Kidney (tissue), 14 donors: Measurements from ENCODE around the gene PCF11. TPM values are rescaled to one million over a fixed set of nuclear protein-coding genes. Genes with fewer than 3 reads are reported as not detected.

Experiments used
- DNase-seq, 5 donors: peaks; one replicate each; pipeline ENCODE4 v3.0.0-alpha.2; 2013 to 2020
- FAIRE-seq: peaks from 2 replicates; lab custom pipeline; 2012; peaks lifted over from hg19 to GRCh38; lab: Jason Lieb, UNC
- H3K27ac ChIP-seq, 2 donors: one replicate each; pipeline ENCODE4 v1.7.0; 2013; ENCODE audit warnings: low read depth in 2 of 2, low read length in 2 of 2, inconsistent platforms in 1 of 2
- H3K27me3 ChIP-seq: one replicate; pipeline ENCODE4 v1.7.1; 2013; ENCODE audit warnings: low read length, inconsistent platforms; ENCODE audit not compliant: control insufficient read depth, insufficient read depth
- H3K36me3 ChIP-seq, 3 donors: one replicate each; pipeline versions ENCODE4 v1.7.0 to v1.7.1; 2013; ENCODE audit warnings: low read length in 3 of 3, control low read depth in 1 of 3, inconsistent platforms in 1 of 3; ENCODE audit not compliant: insufficient read depth in 3 of 3, control insufficient read depth in 2 of 3
- H3K4me1 ChIP-seq, 3 donors: one replicate each; pipeline versions ENCODE4 v1.7.0 to v1.7.1; 2013; ENCODE audit warnings: low read length in 3 of 3, inconsistent platforms in 1 of 3, low read depth in 1 of 3; ENCODE audit not compliant: control insufficient read depth in 2 of 3, insufficient read depth in 2 of 3
- H3K4me3 ChIP-seq, 3 donors: one replicate each; pipeline versions ENCODE4 v1.7.0 to v1.8.1; 2013; ENCODE audit warnings: low read length in 3 of 3, control low read depth in 1 of 3, inconsistent platforms in 1 of 3
- H3K9ac ChIP-seq, 3 donors: one replicate each; pipeline versions ENCODE4 v1.7.0 to v1.7.1; 2013; ENCODE audit warnings: low read length in 3 of 3, control low read depth in 1 of 3, inconsistent platforms in 1 of 3
- H3K9me3 ChIP-seq, 3 donors: one replicate each; pipeline versions ENCODE4 v1.7.0 to v1.7.1; 2013; ENCODE audit warnings: low read length in 3 of 3, control low read depth in 1 of 3, inconsistent platforms in 1 of 3; ENCODE audit not compliant: control insufficient read depth in 2 of 3, insufficient read depth in 1 of 3
- intact Hi-C: fragments of 100-400 bp; cut with DNase I; formaldehyde crosslinking; loops from one replicate; pipeline ENCODE4 v1.11.1; 2022
- polyA plus RNA-seq: library from polyadenylated mRNA; stranded (reverse); fragments of 350-450 nt; fragmentation: Illumina TruSeq; extraction: RNeasy Lipid Tissue Mini Kit (QIAGEN cat#74804); gene quantifications from one replicate; pipeline ENCODE4 v1.2.3, GENCODE V29; 2014; ENCODE audit warnings: low read depth, low replicate concordance; ENCODE audit not compliant: insufficient read depth
- total RNA-seq: library from RNA; stranded (reverse); fragmentation: NEBNext Ultra II Directional; extraction: Animal tissue kit (Norgen Biotek cat#: 25700); gene quantifications from one replicate; pipeline ENCODE4 v1.2.1, GENCODE V29; 2021
- TF ChIP-seq, protein P1 (sequence below): IDR thresholded peaks from 3 replicates; pipeline ENCODE4 v1.5.1; 2012; ENCODE audit warnings: mild to moderate bottlenecking, moderate library complexity, borderline replicate concordance; ENCODE audit not compliant: insufficient read depth; ENCODE audit errors: extremely low read depth
- donor health status: control.
- donor health status: control.
- donor health status: control.
- donor health status: control.
- donor health status: control.
- donor health status: DM: yes; HTN: yes; CAD: no.
- donor health status: Normal renal cell carcinoma (clear cell type).

Gene PCF11
- total and polyA plus RNA-seq, 2 donors from 2014 or later: 19.3 to 61.2 TPM

DNA sequence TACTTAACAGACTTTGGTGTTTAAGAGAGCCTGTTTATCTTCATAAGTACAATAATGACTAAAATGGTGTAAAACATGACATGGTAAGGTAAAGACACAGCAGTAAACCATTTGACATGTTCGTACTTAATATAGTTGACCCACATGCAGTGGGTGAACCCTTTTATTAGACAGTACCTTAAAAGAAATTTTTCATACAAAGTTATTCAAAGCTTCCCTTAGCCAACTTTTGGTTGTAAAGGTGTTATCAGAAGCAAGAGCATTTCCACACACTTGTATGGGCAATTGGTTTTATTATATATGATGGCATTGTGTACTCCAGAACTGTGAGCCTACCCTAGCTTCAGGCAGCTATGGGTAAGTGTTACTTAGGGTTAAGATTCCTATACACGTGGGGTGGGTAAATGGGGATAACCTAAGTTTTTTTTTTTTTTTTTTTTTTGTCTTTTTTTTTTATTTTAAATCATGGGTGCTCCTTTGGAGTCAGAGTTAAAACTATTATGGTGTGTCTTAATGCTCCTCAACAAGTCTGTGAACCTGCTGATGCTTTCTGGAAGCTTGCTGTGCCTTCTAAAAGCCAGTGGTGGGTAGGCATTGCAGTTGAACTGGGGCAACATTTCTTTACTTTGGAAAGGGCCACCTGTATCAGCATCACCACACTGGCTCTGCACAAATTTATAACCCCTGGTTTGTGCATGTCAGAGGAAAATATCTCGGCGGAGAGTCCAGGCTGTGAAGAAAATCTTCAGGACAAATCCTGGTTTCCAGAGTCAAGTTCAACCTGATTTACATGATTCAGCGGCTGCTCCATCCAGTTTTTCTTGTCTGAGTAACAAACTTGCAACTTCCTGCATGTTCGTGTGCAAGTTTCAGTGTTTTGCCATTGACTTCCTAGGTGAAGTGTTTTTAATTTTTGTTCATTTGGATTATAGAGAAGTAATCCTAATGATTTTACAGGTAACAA, 3.3 kb downstream of the PCF11 start:
- intact Hi-C loops: no loop called here
- peak in 2 of 5 donors; percentile 37 to 59 for DNase-seq
- no peak for FAIRE-seq
- Histone ChIP-seq H3K4me3 (peak overlapping the region; percentile 89 to 98 (median 90)), H3K36me3 (peaks cover 0 to 5% (median 3%) of the 10 kb centered on the region in 3 donors), H3K4me1 (peaks cover 3 to 9% (median 8%) of the 10 kb centered on the region in 3 donors), H3K9ac (peak overlapping the region; percentile 15 to 100 (median 96)), H3K9me3 (no peaks in the 10 kb centered on the region), H3K27me3 (no peaks in the 10 kb centered on the region), H3K27ac (peak overlapping the region; percentile 35 to 99)
- TF ChIP-seq, protein P1, sequence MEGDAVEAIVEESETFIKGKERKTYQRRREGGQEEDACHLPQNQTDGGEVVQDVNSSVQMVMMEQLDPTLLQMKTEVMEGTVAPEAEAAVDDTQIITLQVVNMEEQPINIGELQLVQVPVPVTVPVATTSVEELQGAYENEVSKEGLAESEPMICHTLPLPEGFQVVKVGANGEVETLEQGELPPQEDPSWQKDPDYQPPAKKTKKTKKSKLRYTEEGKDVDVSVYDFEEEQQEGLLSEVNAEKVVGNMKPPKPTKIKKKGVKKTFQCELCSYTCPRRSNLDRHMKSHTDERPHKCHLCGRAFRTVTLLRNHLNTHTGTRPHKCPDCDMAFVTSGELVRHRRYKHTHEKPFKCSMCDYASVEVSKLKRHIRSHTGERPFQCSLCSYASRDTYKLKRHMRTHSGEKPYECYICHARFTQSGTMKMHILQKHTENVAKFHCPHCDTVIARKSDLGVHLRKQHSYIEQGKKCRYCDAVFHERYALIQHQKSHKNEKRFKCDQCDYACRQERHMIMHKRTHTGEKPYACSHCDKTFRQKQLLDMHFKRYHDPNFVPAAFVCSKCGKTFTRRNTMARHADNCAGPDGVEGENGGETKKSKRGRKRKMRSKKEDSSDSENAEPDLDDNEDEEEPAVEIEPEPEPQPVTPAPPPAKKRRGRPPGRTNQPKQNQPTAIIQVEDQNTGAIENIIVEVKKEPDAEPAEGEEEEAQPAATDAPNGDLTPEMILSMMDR: no peak

- H3K4me3 ChIP-seq: peak overlapping the region in 2 of 3 donors; percentile 7 to 14
- no peak overlapping the region for H3K9ac ChIP-seq
- TF ChIP-seq, protein P1: no peak
- peaks cover 3 to 9% (median 8%) of the 10 kb centered on the region in 3 donors for H3K4me1 ChIP-seq
- H3K27ac ChIP-seq: peak overlapping the region in 1 of 2 donors; percentile 18
- H3K36me3 ChIP-seq: peaks cover 3 to 19% (median 4%) of the 10 kb centered on the region in 3 donors
- no peak for FAIRE-seq
- H3K27me3 ChIP-seq: no peaks in the 10 kb centered on the region
- H3K9me3 ChIP-seq: no peaks in the 10 kb centered on the region
- no peak for DNase-seq
- intact Hi-C loops: no loop called here
These were observed 4.8 kb downstream of the PCF11 start for GRCh38 chr11:83161610-83162199.

DNA sequence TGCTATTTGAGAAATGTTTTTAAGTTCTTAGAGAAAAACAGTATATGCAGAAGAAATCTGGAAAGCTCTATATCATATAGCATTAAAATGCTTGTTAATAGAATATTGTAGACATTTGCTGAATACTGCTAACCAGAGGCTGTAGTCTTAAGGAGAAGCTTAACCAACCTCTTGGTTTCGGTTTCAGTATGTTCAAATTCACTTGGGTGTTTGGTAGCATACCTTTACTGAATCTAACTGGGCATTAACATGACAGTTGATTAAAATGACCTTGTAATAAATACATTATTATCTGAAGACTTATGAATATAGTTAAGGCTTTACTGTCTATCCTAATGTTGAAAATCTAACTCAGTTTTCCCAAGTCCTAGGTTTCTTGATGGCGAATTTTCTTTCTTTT, 5.4 kb downstream of the PCF11 start:
- Histone ChIP-seq H3K4me3 (peak overlapping the region in 1 of 3 donors; percentile 13), H3K9me3 (no peaks in the 10 kb centered on the region), H3K27me3 (no peaks in the 10 kb centered on the region), H3K27ac (no peak overlapping the region), H3K9ac (no peak overlapping the region), H3K36me3 (peaks cover 3 to 25% (median 8%) of the 10 kb centered on the region in 3 donors), H3K4me1 (peaks cover 3 to 9% (median 8%) of the 10 kb centered on the region in 3 donors)
- no peak for DNase-seq
- no peak for FAIRE-seq
- TF ChIP-seq, protein P1: no peak
- intact Hi-C loops: no loop called here
